K562 (cell line): ENCODE data around the gene YBEY. TPM values are rescaled to one million over a fixed set of nuclear protein-coding genes. Genes with fewer than 3 reads are reported as not detected.
A peak's percentile ranks its signal among the peaks of the same experiment; 100 is the strongest.

Experiments
- EGR1 ChIP-seq: fragments of 450-650 bp; conservative IDR thresholded peaks from 2 replicates; pipeline ENCODE4 v1.6.1; 2017; ENCODE audit warnings: mild to moderate bottlenecking
- FIP1L1 ChIP-seq: fragments of 200-400 bp; formaldehyde crosslinking; IDR thresholded peaks from 2 replicates; pipeline ENCODE4 v1.6.1; 2018; ENCODE audit warnings: mild to moderate bottlenecking, low read depth, low read length; ENCODE audit not compliant: poor library complexity, severe bottlenecking
- FUS ChIP-seq: fragments of 200-400 bp; formaldehyde crosslinking; optimal IDR thresholded peaks from 2 replicates; pipeline ENCODE3; 2017; ENCODE audit warnings: low read depth, low read length
- HDGF ChIP-seq: fragments of 450-650 bp; IDR thresholded peaks from 2 replicates; pipeline ENCODE4 v1.6.1; 2016
- KAT2B ChIP-seq: IDR thresholded peaks from one replicate; pipeline ENCODE4 v1.6.1; 2012; ENCODE audit warnings: low read depth, mild to moderate bottlenecking, control low read depth, inconsistent platforms, low read length, moderate library complexity
- MCM3 ChIP-seq: fragments of 450-650 bp; IDR thresholded peaks from 2 replicates; pipeline ENCODE4 v1.6.1; 2016
- NCOA1 ChIP-seq: fragments of 450-650 bp; IDR thresholded peaks from 2 replicates; pipeline ENCODE4 v1.6.1; 2016; ENCODE audit warnings: low read depth
- POLR3A ChIP-seq: IDR thresholded peaks from 2 replicates; pipeline ENCODE4 v1.6.1; 2011; ENCODE audit warnings: borderline replicate concordance, mild to moderate bottlenecking, moderate library complexity; ENCODE audit not compliant: insufficient read length, insufficient read depth; ENCODE audit errors: extremely low read depth
- RBM39 ChIP-seq: fragments of 200-400 bp; formaldehyde crosslinking; optimal IDR thresholded peaks from 2 replicates; pipeline ENCODE3; 2018; ENCODE audit warnings: low read depth, low read length
- SIRT6 ChIP-seq: IDR thresholded peaks from one replicate; pipeline ENCODE4 v1.6.1; 2012; ENCODE audit warnings: low read depth, mild to moderate bottlenecking, control low read depth, inconsistent platforms, low read length, moderate library complexity
- SMARCC2 ChIP-seq: fragments of 450-650 bp; IDR thresholded peaks from 2 replicates; pipeline ENCODE4 v1.6.1; 2017; ENCODE audit warnings: antibody characterized with exemption, moderate library complexity, mild to moderate bottlenecking, low read depth
- SREBF1 ChIP-seq: fragments of 150-350 bp; IDR thresholded peaks from 2 replicates; pipeline ENCODE4 v1.6.1; 2014; ENCODE audit warnings: antibody characterized with exemption, low read depth, low read length, borderline replicate concordance
- YY1 ChIP-seq, 3 experiments: IDR thresholded peaks; 2 replicates each; pipeline ENCODE4 v1.6.1; 2011; ENCODE audit warnings: low read length in 2 of 3, mild to moderate bottlenecking in 2 of 3, moderate library complexity in 2 of 3, borderline replicate concordance in 1 of 3, control low read depth in 1 of 3, low read depth in 1 of 3; ENCODE audit not compliant: insufficient read depth in 3 of 3, insufficient replicate concordance in 2 of 3, control insufficient read depth in 1 of 3, insufficient read length in 1 of 3; ENCODE audit errors: extremely low read depth in 1 of 3
- ZNF224 ChIP-seq: sonication (generic); formaldehyde crosslinking; IDR thresholded peaks from 2 replicates; pipeline ENCODE4 v1.8.0; 2022; ENCODE audit warnings: mild to moderate bottlenecking, missing genetic modification reagents
- ZNF263 ChIP-seq: sonication (generic); formaldehyde crosslinking; IDR thresholded peaks from 2 replicates; pipeline ENCODE4 v1.8.0; 2022; ENCODE audit warnings: mild to moderate bottlenecking, missing genetic modification reagents, borderline replicate concordance
- ZNF584 ChIP-seq: fragments of 200-800 bp; sonication (Bioruptor generic); IDR thresholded peaks from 2 replicates; pipeline ENCODE4 v1.6.1; 2016; ENCODE audit warnings: low read depth, mild to moderate bottlenecking, missing genetic modification characterization, missing compliant biosample characterization
- polyA plus RNA-seq, 8 experiments: library from polyadenylated mRNA; depleted of rRNA in 4 of 8; stranded (reverse) in 5 of 8; unstranded in 3 of 8; fragments of >200 nt; fragmentation: Nextera tagmentation in 2 of 8; fragmentation: Illumina TruSeq in 1 of 8; extraction: Ambion mirVana in 2 of 8; extraction: Trizol in 1 of 8; gene quantifications; 2 replicates each; pipeline versions ENCODE4 v1.2.1 to v1.2.3, GENCODE V29; 2011 to 2014; ENCODE audit warnings: inconsistent platforms in 1 of 8, missing spikeins in 1 of 8
- total RNA-seq, 7 experiments: library from RNA; depleted of rRNA in 6 of 7; stranded (reverse); fragments of >200 nt in 6 of 7; fragmentation: Illumina TruSeq in 2 of 7; extraction: Trizol in 2 of 7; gene quantifications; 2 replicates each; pipeline versions ENCODE4 v1.2.1 to v1.2.3, GENCODE V29; 2011 to 2021; ENCODE audit warnings: low replicate concordance in 1 of 7
- TF ChIP-seq, protein P1 (sequence below): sonication (generic); formaldehyde crosslinking; IDR thresholded peaks from 2 replicates; pipeline ENCODE4 v1.8.0; 2022; ENCODE audit warnings: missing genetic modification reagents, mild to moderate bottlenecking, borderline replicate concordance
- TF ChIP-seq, protein P2 (sequence below): fragments of 250-450 bp; sonication (Bioruptor Pico); IDR thresholded peaks from 2 replicates; pipeline ENCODE4 v1.8.0; 2022; ENCODE audit warnings: inconsistent platforms, mild to moderate bottlenecking, moderate library complexity, borderline replicate concordance
- TF ChIP-seq, protein P3 (sequence below): fragments of 450-650 bp; formaldehyde crosslinking; IDR thresholded peaks from 2 replicates; pipeline ENCODE4 v1.4.0; 2022; ENCODE audit warnings: missing genetic modification characterization
- TF ChIP-seq, protein P4 (sequence below): IDR thresholded peaks from 2 replicates; pipeline ENCODE4 v1.6.1; 2012; ENCODE audit warnings: low read depth, low read length, improper control_type of control experiment, borderline replicate concordance

The YBEY gene
- total and polyA plus RNA-seq, 9 of the 15 experiments (the other 6 are each of a cell fraction or from before 2014, with no cell fraction given): 6.4 to 28.0 (median 12.4) TPM

DNA sequence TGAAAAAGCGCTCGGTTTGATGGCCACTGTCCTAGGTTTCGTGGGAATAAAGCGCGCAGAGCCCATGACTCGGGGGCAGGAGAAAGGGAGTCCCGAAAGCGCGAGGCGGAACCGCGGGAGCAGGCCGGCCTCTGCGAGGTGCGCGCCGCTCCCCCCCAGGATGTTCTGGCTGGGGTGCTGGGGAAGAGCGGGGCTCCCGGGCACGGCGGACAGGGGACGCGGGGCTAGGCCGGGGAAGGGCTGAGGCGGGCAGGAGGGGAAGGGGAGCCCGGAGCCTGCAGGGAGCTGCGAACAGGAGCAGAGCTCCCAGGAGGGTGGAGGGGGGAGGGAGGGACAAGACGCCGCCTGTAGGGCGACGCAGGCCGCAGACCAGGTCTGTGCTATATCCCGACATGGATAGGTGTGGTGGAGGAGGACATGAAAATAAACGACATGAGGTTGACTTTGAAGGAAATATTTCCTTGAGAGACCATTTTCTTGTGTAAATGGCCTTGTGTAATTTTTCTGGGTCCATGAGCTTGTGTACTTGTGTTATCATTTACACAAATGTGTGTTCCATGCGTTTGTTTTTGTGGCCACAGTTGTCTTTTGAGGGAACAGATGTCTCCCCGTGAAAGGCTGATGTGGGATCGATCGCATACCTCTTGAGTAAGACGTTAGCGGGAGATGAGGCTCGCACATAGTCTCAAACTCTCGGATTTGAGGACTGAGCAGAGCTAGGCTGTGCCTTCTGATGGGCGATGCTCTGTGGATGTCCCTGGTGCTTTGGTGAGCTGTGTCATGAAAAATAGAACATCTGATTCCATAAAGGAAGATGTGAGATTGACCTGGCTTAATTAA, 39.2 kb downstream of the YBEY start (continued):
- TF ChIP-seq, protein P1, sequence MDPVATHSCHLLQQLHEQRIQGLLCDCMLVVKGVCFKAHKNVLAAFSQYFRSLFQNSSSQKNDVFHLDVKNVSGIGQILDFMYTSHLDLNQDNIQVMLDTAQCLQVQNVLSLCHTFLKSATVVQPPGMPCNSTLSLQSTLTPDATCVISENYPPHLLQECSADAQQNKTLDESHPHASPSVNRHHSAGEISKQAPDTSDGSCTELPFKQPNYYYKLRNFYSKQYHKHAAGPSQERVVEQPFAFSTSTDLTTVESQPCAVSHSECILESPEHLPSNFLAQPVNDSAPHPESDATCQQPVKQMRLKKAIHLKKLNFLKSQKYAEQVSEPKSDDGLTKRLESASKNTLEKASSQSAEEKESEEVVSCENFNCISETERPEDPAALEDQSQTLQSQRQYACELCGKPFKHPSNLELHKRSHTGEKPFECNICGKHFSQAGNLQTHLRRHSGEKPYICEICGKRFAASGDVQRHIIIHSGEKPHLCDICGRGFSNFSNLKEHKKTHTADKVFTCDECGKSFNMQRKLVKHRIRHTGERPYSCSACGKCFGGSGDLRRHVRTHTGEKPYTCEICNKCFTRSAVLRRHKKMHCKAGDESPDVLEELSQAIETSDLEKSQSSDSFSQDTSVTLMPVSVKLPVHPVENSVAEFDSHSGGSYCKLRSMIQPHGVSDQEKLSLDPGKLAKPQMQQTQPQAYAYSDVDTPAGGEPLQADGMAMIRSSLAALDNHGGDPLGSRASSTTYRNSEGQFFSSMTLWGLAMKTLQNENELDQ (CRISPR knock-in tag): no peak
- TF ChIP-seq SREBF1 (no peak), RBM39 (no peak), KAT2B (no peak), MCM3 (no peak), EGR1 (no peak), ZNF584 (CRISPR knock-in tag) (no peak), FUS (no peak), YY1 (IDR thresholded peaks at IDR 0.05; ENCODE audit: borderline replicate concordance in 1 of 3, control insufficient read depth in 1 of 3, extremely low read depth in 1 of 3, insufficient read depth in 3 of 3, insufficient read length in 1 of 3, insufficient replicate concordance in 2 of 3, low read depth in 1 of 3, low read length in 2 of 3) (peak in 2 of 3 experiments; percentile 57 to 60), ZNF263 (CRISPR knock-in tag) (no peak), NCOA1 (no peak), HDGF (peak; percentile 17; the same call in 1 of the 2 replicates), SMARCC2 (no peak), ZNF224 (CRISPR knock-in tag) (no peak), SIRT6 (no peak), FIP1L1 (peak; percentile 65), POLR3A (no peak)
- TF ChIP-seq, protein P2, sequence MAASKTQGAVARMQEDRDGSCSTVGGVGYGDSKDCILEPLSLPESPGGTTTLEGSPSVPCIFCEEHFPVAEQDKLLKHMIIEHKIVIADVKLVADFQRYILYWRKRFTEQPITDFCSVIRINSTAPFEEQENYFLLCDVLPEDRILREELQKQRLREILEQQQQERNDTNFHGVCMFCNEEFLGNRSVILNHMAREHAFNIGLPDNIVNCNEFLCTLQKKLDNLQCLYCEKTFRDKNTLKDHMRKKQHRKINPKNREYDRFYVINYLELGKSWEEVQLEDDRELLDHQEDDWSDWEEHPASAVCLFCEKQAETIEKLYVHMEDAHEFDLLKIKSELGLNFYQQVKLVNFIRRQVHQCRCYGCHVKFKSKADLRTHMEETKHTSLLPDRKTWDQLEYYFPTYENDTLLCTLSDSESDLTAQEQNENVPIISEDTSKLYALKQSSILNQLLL: no peak
- TF ChIP-seq, protein P3, sequence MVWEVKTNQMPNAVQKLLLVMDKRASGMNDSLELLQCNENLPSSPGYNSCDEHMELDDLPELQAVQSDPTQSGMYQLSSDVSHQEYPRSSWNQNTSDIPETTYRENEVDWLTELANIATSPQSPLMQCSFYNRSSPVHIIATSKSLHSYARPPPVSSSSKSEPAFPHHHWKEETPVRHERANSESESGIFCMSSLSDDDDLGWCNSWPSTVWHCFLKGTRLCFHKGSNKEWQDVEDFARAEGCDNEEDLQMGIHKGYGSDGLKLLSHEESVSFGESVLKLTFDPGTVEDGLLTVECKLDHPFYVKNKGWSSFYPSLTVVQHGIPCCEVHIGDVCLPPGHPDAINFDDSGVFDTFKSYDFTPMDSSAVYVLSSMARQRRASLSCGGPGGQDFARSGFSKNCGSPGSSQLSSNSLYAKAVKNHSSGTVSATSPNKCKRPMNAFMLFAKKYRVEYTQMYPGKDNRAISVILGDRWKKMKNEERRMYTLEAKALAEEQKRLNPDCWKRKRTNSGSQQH (CRISPR knock-in tag): no peak
- TF ChIP-seq, protein P4, sequence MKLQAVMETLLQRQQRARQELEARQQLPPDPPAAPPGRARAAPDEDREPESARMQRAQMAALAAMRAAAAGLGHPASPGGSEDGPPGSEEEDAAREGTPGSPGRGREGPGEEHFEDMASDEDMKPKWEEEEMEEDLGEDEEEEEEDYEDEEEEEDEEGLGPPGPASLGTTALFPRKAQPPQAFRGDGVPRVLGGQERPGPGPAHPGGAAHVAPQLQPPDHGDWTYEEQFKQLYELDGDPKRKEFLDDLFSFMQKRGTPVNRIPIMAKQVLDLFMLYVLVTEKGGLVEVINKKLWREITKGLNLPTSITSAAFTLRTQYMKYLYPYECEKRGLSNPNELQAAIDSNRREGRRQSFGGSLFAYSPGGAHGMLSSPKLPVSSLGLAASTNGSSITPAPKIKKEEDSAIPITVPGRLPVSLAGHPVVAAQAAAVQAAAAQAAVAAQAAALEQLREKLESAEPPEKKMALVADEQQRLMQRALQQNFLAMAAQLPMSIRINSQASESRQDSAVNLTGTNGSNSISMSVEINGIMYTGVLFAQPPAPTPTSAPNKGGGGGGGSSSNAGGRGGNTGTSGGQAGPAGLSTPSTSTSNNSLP: no peak
